ENCODE measurements around the gene ADAM10. TPM values are rescaled to one million over a fixed set of nuclear protein-coding genes. Genes with fewer than 3 reads are reported as not detected.

ADAM10 gene
- total RNA-seq, 1 donor from 2014 or later = 93.0 TPM

DNA sequence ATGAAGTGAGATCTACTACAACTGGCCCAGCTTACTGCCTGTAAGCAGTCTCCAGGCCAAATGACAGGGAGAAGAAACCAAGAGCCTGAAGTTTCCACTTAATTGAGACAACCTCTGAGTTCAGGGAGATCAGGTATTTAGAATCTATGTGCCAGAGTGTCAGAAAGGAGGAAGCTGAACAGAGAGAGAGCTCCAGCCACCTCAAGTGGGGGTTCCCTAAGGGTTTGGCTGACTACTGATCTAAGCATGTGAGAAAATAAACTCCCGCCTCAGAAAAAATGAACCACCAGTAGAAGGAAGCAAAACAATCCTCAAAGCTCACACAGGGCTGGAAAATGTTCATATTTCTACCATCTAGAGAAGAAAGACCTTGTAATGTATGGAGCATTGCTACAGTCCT, 25.0 kb downstream of the ADAM10 start:
- DNase-seq (ENCODE audit: low spot score) = no peak

DNA sequence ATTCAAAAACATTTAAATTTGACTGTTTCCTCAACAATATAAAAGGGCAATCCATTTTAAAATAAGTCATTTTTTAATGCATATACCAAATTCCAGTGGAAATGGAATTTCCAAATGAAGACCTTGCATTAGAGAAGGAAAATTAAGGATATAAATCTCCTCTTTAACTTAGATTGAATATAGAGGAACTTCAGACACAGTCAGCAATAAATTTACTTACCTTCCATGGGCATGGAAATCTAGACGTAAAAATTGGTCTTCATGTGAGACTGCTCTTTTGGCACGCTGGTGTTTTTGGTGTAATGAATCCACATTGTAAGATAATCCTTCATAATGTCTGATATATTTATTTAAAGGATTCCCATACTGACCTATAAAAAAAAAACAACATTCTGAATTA, 32.1 kb downstream of the ADAM10 start:
- no peak for DNase-seq (ENCODE audit: low spot score)

DNA sequence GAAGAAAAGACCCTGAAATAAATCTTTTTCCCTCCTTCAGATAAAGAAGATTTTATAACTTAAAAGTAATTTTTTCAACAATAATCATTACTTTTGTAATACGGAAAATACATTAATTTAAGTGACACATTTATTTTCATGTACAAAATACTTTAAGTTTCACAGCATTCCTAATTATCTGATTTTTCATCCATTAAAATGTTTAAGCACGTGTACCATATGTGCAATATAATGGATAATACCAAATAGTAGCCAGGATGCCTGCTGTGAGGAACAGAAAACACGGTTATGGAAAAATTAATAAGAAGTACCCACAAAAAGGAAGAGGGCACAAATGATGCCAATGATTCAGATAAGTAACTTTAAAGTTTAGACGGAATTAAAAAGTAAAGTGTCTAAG, 33.5 kb downstream of the ADAM10 start:
- DNase-seq (ENCODE audit: low spot score) = no peak

DNA sequence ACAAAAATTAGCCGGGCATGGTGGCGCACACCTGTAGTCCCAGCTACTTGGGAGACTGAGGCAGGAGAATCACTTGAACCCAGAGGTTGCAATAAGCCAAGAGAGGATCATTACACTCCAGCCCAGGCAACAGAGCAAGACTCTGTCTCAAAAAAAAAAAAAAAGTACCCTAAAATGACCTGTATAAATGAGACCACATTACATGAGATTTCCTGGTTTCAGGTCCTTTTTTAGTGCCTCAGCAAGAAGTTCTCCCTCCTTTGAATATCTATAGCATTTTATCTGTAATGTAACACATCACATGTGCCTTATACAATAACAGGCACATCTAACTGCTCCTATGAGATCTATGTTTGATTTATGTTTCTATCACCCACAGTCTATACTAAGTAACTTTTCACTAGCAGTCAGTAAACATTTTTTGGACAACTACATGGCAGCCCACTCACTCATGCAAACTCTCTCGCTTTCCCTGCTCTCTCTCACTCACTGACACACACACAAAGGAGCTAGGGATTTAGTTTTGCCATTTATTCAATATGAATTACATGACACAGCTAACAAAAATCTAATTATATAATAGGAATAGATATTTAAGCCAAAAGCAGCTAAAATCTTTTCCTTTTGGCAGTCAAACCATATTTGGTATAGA, 34.1 kb downstream of the ADAM10 start:
- DNase-seq (ENCODE audit: low spot score) = no peak

DNA sequence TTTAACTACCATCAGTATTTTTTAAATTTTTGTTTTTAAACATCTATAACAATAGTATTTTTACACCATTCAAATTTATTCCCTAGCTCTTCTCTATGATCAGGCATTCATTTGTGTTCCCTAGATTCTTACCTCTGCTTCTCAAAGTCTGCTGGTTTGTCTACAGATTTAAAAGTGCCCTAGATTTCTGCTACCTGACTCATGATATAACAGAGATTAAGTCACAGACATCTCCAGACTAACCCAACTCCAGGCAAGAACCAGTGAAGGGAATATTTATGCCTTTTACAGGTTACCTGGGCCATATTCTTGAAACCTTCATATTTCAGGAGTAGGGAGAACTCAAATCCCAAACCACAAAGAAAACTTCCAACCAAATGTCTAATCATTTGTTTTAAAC, 38.8 kb downstream of the ADAM10 start:
- no peak for DNase-seq (ENCODE audit: low spot score)

DNA sequence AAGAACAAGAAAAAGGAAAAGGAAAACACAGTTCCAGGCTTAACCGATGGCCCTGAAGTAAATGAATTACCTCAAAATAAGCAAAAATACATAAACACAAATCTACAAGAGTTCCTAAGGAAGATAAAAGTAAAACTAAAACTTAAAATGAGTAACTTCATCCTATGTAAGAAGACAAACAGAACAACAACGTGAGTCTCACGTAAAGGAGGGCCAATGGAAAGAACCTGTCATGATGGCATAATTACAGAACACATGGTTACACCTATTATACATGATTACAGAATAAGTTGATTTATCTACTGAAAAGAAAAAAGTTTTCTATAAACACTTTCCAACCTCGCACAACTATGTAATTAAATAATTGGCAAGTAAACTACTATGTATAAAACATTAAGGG, 42.1 kb downstream of the ADAM10 start:
- DNase-seq (ENCODE audit: low spot score) = no peak

DNA sequence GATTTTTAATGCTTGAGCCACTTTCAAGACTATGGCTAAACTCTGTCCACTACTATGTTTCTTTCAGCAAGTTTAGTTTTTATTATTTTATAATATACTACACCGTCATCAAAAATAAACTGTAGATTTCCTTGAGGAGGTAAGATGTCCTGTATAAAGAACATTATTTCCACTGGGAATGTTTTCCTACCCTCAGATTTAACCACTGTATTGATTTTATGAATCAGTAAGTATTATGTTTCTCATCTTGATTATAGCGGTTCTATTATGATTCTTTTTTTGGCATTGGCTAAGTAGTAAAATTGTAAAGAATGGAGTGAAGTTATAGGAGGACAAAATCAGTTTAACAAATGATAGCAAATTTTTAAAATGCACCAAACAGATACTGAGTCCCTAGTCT, 44.4 kb downstream of the ADAM10 start:
- no peak for DNase-seq (ENCODE audit: low spot score)

DNA sequence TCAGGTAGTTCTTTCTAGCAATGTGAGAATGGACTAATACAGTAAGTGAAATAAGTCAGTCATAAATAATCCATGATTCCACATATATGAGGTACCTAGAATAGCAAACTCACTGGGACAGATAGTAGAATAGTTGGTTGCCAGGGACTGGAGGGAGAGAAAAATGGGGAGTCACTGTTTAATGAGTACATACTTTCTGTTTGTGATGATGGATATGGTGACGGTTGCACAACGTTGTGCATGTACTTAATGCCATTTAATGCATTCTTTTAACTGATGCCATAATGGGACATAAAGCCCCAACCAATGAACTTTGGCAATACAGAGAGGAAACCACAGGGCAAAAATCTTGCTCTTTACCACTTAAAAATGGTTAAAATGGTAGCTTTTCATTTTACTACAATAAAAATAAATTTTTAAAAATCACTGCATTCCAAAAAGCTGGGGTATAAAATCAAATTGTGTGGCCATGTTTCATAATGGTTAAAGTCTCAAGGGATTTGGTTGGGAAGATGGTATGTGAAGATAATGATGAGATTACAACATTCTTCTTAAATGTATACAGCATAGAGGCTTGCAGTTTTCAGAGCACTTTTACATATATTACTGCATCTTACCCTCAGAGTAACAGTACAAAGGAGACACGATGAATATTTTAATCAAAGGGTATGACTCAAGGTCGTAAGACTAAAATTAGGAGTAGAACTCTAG, 45.2 kb downstream of the ADAM10 start:
- no peak for DNase-seq (ENCODE audit: low spot score)

DNA sequence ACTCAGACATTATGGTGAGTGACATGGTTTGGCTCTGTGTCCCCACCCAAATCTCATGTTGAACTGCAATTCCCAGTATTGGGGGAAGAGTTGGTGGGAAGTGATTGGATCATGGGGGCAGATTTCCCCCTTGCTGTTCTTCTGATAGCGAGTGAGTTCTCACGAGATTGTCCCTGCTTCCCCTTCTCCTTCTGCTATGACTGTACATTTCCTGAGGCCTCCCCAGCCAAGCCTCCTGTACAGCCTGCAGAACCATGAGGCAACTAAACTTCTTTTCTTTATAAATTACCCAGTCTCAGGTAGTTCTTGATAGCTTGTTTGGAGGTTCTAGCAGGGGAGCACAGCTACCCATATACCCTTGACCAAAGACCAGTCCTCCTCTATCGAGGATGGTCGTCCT, 45.9 kb downstream of the ADAM10 start:
- DNase-seq (ENCODE audit: low spot score) = no peak

DNA sequence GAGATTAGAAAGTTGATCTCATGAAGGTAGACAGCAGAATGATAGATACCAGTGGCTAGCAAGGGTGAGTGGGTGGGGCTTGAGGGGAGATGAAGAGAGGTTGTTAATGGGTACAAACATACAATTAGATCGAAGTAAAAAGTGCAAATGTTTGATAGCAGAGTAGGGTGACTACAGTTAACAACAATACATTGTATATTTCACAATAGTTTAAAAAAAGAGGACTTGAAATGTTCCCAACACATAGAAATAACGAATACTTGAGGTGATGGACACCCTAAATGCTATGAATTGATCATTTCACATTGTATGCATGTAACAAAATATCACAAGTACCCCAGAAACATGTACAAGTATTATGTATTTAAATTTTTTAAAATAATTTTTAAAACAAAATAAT, 47.3 kb downstream of the ADAM10 start:
- DNase-seq (ENCODE audit: low spot score) = no peak

DNA sequence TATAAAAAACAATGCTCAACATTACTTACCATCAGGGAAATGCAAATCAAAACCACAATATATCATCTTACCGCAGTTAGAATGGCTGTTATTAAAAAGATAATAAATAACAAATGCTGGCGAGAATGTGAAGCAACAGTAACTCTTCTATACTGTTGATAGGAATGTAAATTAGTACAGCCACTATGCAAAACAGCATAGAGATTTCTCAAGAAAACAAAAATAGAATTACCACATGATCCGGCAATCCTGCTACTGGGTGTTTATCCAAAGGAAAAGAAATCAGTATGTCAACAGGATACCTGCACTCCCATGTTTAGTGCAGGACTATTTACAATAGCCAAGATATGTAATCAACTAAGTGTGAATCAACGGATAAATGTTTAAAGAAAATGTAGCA, 48.1 kb downstream of the ADAM10 start:
- no peak for DNase-seq (ENCODE audit: low spot score)

DNA sequence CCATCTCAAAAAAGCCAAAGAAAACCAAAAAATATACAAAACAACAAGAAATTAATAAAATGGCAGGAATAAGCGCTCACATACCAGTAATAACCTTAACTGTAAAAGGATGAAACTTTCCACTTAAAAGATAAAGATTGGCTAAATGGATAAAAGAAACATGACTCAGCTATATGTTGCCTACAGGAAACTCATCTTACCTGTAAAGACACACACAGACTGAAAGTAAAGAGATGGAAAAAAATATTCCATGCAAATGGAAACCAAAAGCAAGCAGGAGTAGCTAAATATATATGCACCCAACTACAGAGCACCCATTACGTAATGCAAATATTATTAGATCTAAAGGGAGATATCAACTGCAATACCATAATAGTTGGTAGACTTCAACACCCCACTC, 49.7 kb downstream of the ADAM10 start:
- DNase-seq (ENCODE audit: low spot score) = no peak

DNA sequence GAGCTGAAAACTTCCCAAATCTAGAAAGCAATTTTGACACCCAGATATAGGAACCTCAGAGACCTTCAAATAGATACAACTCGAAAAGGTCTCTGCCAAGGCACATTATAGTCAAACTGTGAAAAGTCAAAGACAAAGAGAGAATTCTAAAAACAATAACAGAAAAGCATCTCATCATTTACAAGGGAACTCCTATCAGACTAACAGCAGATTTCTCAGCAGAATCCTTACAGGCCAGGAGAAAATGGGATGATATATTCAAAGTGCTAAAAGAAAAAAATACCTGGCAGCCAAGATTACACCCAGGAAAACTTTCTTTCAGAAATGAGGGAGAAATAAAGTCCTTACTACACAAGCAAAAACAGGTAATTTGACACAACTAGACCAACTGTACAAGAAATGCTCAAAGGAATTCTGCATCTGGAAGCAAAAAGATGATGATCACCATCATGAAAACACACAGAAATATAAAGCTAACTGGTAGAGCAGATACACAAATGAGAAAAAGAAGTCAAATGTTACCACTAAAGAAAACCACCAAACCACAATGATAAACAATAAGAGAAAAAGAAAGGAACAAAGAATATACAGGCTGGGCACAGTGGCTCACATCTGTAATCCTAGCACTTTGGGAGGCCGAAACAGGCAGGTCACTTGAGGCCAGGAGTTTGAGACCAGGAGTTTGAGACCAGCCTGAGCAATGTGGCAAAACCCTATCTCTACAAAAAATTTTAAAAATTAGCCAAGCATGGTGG, 50.4 kb downstream of the ADAM10 start:
- DNase-seq (ENCODE audit: low spot score) = no peak

DNA sequence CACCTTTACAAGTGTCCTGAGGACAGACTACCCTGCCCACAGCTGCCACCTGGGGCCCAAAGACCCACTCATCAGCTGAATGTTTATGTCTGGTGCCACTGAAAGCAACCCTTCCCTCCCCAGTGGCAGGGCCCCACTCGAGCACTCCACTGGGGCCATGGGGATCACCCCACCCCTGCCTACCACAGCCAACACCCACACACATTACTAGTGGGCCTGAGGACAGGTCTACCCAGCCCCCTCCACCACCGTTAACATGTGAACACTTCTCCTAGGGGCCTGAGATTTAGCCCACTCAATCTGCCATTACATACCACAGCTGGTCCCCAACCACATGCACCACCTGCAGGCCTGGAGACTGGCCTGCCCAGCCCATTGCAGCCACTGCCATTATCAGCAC, 52.3 kb downstream of the ADAM10 start:
- no peak for DNase-seq (ENCODE audit: low spot score)

DNA sequence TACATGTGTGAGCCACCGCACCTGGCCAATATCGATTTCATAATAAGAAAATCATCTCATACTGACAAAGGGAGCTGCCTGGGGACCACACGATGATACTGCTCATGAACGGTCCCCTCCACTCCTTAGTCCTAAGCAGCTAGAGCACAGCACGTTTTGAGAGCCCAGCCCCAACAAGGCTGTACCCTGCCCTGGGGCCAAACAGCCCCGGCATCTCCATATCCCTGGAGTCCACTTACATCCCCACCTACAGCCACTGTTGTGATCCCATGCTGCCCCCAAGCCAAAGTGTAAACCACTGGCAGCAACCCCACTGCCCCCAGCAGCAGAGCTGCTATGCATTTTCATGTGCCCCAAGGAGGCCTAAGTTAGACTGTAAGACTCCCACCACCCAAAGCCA, 52.8 kb downstream of the ADAM10 start:
- DNase-seq (ENCODE audit: low spot score) = no peak

DNA sequence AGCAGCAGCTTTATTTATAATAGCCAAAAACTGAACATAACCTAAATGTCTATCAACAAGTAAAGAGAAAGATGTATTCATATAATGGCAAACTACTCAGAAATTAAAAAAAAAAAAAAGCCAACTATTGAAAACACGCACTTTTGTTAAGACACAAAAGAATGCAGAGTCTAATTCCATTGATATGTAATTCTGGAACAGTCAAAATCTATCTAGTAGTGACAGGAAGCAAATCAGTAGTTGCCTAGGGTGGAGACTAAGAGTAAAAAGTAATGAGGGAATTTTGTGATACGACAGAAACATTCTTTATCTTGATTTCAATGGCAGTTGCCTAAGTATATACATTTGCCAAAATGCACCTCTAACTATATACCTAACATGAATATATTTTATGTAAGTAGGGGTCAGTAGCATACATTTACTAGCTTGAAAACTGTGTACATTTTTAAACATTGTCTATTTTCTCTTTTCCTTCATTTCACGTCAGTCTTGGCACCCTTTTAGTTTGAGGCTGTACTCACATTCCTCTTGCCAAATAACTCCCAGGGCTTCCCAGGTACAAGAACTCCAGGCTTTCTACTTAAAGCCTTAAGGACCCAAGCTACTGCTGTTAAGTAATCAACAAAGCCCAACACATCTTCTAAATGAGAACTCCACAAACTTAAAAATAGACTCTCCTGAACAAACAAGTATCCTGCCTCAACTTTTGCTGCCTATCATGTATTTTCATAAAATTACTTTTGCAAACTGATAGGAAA, 54.7 kb downstream of the ADAM10 start:
- no peak for DNase-seq (ENCODE audit: low spot score)

DNA sequence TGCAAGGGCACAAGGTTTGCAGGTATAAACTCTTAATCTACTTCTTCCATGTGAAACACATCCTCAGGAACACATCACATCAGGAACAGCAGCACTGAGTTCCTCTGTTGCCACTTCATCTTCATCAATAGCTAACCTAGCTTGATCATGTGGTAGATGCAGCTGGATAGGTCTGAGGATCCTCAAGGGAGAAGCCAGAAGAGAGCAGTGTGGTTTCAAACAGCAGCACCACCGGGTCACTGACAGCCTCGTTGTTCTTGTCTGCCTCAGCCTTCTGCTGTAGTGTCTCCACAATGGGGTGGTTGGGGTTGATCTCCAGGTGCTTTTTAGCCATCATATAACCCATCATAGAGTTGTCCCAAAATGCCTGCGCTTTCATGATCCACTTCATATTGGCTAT, 58.8 kb downstream of the ADAM10 start:
- DNase-seq (ENCODE audit: low spot score) = no peak

DNA sequence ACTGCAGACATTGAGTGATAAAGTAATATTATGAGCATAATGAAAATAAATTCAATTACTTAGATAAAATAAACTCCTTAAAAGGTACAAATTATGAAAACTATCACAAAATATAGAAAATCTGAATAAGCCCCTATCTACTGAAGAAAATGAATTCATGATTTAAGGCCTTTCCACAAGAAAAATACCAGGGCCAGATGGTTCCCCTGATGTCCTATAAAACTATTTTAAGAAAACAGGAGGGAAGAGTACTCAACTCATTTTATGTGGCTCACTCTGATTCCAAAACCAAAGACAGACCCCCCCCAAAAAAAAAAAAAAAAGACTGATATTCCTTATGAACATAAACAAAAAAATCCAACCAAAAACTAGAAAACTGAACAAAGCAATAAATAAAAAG, 59.9 kb downstream of the ADAM10 start:
- no peak for DNase-seq (ENCODE audit: low spot score)

DNA sequence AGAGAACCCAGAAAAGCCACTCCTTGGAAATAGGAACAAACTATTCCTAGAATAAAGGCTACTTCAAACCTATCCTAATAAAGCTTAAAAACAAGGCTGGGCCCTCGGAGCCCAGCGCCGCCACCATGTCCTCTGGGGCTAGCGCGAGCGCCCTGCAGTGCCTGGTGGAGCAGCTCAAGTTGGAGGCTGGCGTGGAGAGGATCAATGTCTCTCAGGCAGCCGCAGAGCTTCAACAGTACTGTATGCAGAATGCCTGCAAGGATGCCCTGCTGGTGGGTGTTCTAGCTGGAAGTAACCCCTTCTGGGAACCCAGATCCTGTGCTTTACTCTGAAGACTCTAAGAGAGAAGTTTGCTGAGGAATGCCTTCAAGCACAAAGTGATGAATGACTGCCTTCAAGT, 63.2 kb downstream of the ADAM10 start:
- no peak for DNase-seq (ENCODE audit: low spot score)

DNA sequence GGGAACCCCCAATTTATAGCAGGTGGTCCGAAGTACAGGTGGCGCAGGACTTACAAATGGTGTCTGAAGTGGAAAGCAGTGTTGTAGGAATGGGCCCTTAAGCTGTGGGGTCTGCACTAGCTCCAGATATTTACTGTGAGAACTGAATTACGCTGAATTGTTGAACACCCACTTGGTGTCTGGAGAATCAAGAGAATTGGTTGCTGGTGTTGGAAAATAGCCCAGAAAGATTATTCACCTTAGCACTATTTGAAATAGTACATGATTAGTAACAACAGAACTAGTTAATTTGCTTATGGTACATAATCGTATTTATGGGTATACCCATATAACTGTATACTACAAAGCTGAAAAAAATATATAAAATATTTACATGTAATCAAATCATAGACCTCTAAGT, 64.8 kb downstream of the ADAM10 start:
- no peak for DNase-seq (ENCODE audit: low spot score)

DNA sequence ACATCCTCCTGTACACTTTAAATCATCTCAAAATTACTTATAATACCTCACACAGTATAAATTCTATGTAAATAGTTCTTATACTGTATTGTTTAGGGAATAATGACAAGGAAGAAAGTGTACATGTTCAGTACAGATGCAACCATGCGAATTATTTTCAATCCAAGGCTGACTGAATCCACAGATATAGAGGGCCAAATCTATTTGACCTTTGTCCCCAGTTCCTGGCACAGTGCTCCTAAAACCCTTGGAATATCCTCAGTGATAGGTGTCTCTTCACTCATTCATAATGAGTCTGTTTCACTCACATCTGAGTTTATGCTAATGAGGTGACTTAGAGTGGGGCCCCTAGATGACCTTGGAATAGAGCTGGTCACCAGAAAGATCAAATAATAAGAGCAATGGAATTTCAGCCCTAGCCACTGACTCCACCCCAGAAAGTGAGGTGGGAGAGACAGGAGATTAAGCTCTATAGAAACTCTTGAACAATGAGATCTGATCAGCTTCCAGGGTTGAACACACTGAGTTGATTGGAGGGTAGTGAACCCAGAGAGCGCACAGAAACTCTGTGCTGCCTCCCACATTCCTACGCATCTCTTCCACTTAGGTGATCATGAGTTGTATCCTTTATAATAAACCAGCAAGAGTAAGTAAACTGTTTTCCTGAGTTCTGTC, 65.3 kb downstream of the ADAM10 start:
- DNase-seq (ENCODE audit: low spot score) = no peak
